Astrocyte of the spinal cord (primary cell): ENCODE measurements around the gene KANSL1.

Experiments used
- DNase-seq: peaks from one replicate; pipeline ENCODE4 v3.0.0; 2011; ENCODE audit warnings: low read depth, low spot score
- H3K4me3 ChIP-seq: 2 replicates; pipeline ENCODE4 v1.5.1; 2011; ENCODE audit warnings: low read depth, mild to moderate bottlenecking, low read length, moderate library complexity
- in situ Hi-C: cut with HindIII; loops from 2 replicates; pipeline ENCODE4 v1.10.0; 2017; ENCODE audit warnings: low sequenced_read_pairs
- TF ChIP-seq, protein P1 (sequence below): IDR thresholded peaks from 2 replicates; pipeline ENCODE4 v1.5.1; 2012; ENCODE audit warnings: low read depth, mild to moderate bottlenecking, low read length, inconsistent platforms

Gene KANSL1

GRCh38 chr17:46046957-46047356, 146.3 kb downstream of the KANSL1 start:
- H3K4me3 ChIP-seq, result no peak overlapping the region
- in situ Hi-C loops, result no loop called here
- DNase-seq, result no peak
- TF ChIP-seq, protein P1, sequence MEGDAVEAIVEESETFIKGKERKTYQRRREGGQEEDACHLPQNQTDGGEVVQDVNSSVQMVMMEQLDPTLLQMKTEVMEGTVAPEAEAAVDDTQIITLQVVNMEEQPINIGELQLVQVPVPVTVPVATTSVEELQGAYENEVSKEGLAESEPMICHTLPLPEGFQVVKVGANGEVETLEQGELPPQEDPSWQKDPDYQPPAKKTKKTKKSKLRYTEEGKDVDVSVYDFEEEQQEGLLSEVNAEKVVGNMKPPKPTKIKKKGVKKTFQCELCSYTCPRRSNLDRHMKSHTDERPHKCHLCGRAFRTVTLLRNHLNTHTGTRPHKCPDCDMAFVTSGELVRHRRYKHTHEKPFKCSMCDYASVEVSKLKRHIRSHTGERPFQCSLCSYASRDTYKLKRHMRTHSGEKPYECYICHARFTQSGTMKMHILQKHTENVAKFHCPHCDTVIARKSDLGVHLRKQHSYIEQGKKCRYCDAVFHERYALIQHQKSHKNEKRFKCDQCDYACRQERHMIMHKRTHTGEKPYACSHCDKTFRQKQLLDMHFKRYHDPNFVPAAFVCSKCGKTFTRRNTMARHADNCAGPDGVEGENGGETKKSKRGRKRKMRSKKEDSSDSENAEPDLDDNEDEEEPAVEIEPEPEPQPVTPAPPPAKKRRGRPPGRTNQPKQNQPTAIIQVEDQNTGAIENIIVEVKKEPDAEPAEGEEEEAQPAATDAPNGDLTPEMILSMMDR, result no peak

GRCh38 chr17:46045639-46046038, 147.6 kb downstream of the KANSL1 start:
- TF ChIP-seq, protein P1, result no peak
- in situ Hi-C loops, result no loop called here
- DNase-seq, result no peak
- H3K4me3 ChIP-seq, result no peak overlapping the region

- TF ChIP-seq, protein P1, result no peak
- no peak overlapping the region for H3K4me3 ChIP-seq
- in situ Hi-C loops, result no loop called here
- DNase-seq, result no peak
Measured at GRCh38 chr17:46044989-46045388, 148.2 kb downstream of the KANSL1 start.

GRCh38 chr17:46044286-46044928, 148.8 kb downstream of the KANSL1 start:
- in situ Hi-C loops, result no loop called here
- peak; percentile 90 for DNase-seq
- no peak overlapping the region for H3K4me3 ChIP-seq
- TF ChIP-seq, protein P1, result peak; percentile 75

- H3K4me3 ChIP-seq, result no peak overlapping the region
- TF ChIP-seq, protein P1, result no peak
- in situ Hi-C loops, result no loop called here
- DNase-seq, result no peak
Measured at GRCh38 chr17:46043606-46044005, 149.6 kb downstream of the KANSL1 start.

- TF ChIP-seq, protein P1, result no peak
- in situ Hi-C loops, result no loop called here
- DNase-seq, result no peak
- no peak overlapping the region for H3K4me3 ChIP-seq
Measured at GRCh38 chr17:46042925-46043324, 150.3 kb downstream of the KANSL1 start.
